Stomach (tissue), 9 donors: Measurements from ENCODE around the gene IGLON5. TPM values are rescaled to one million over a fixed set of nuclear protein-coding genes. Genes with fewer than 3 reads are reported as not detected.

Source experiments
- DNase-seq, 2 donors: peaks; one replicate each; pipeline versions ENCODE4 v3.0.0 to v3.0.0-alpha.2; 2013 to 2019
- H3K27ac ChIP-seq, 5 donors: fragments of 200-600 bp in 4 of 5; sonication (generic) in 4 of 5; one replicate each; pipeline ENCODE4 v1.5.1; 2013 to 2019; ENCODE audit warnings: mild to moderate bottlenecking in 1 of 5, moderate library complexity in 1 of 5
- H3K27me3 ChIP-seq, 3 donors: fragments of 200-600 bp; sonication (generic); one replicate each; pipeline ENCODE4 v1.5.1; 2017 to 2019; ENCODE audit warnings: mixed run types in 1 of 3
- H3K36me3 ChIP-seq, 4 donors: fragments of 200-600 bp; sonication (generic); 1 replicate in 3 of 4; 2 replicates in 1 of 4; pipeline ENCODE4 v1.5.1; 2016 to 2019
- H3K4me1 ChIP-seq, 4 donors: fragments of 200-600 bp; sonication (generic); one replicate each; pipeline ENCODE4 v1.5.1; 2016 to 2019
- H3K4me3 ChIP-seq, 4 donors: fragments of 200-600 bp; sonication (generic) in 3 of 4; one replicate each; pipeline ENCODE4 v1.5.1; 2016 to 2019; ENCODE audit warnings: mild to moderate bottlenecking in 1 of 4
- H3K9me3 ChIP-seq, 4 donors: fragments of 200-600 bp; sonication (generic); one replicate each; pipeline ENCODE4 v1.5.1; 2016 to 2019
- CTCF ChIP-seq, 7 experiments: fragments of 450-650 bp in 4 of 7; fragments of 200-600 bp in 3 of 7; sonication (generic) in 3 of 7; IDR thresholded peaks; one replicate each; pipeline ENCODE4 v1.5.1; 2016 to 2019; ENCODE audit warnings: antibody characterized with exemption in 7 of 7, control low read depth in 2 of 7, mild to moderate bottlenecking in 1 of 7
- EP300 ChIP-seq: sonication (generic); formaldehyde crosslinking; IDR thresholded peaks from one replicate; pipeline ENCODE4 v1.6.1; 2017; ENCODE audit warnings: antibody characterized with exemption
- POLR2A ChIP-seq, 4 donors: fragments of 450-650 bp; IDR thresholded peaks; one replicate each; pipeline ENCODE4 v1.6.1; 2016; ENCODE audit warnings: antibody characterized with exemption in 4 of 4, control low read depth in 2 of 4, mild to moderate bottlenecking in 1 of 4, moderate library complexity in 1 of 4
- POLR2AphosphoS5 ChIP-seq, 3 donors: sonication (generic); formaldehyde crosslinking; IDR thresholded peaks; one replicate each; pipeline ENCODE4 v1.6.1; 2016; ENCODE audit warnings: antibody characterized with exemption in 3 of 3
- WGBS, 5 donors: extraction: QIAGEN DNeasy Blood & Tissue Kit in 3 of 5; methylation state at CpG; one replicate each; pipeline versions ENCODE4 v1.1.5 to v1.1.7; 2013 to 2018; 5-methylcytosine and 5-hydroxymethylcytosine counted together
- intact Hi-C: fragments of 100-400 bp; cut with DNase I; formaldehyde crosslinking; loops from one replicate; pipeline ENCODE4 v1.15.1; 2023; ENCODE audit warnings: low total_unique reads
- polyA plus RNA-seq, 3 donors: library from polyadenylated mRNA; stranded (reverse); fragments of 200-250 nt; gene quantifications; one replicate each; pipeline ENCODE4 v1.2.3, GENCODE V29; 2013
- total RNA-seq, 5 donors: library from RNA; depleted of rRNA; stranded (reverse); fragments of >200 nt; gene quantifications; one replicate each; pipeline versions ENCODE4 v1.1.0 to v1.2.3, GENCODE V29; 2014 to 2016
- donor health status: healthy with polysubstance abuse.
- donor health status: Bipolar disorder and iron deficiency.
- donor health status: healthy.

IGLON5 gene
- total and polyA plus RNA-seq, 8 donors: 0.13 to 0.18 TPM; not detected in 6

GRCh38 chr19:51338563-51339312 lies 27.3 kb downstream of the IGLON5 start:
- H3K27ac ChIP-seq: peak overlapping the region; percentile 16 to 87 (median 80)
- H3K9me3 ChIP-seq: no peaks in the 10 kb centered on the region
- WGBS, 5 donors: 3 to 4% (median 4%) methylated on average over 36 to 43 of the region's 43 CpGs
- TF ChIP-seq CTCF (IDR thresholded peaks at IDR 0.05) (peak in 5 of 7 experiments; percentile 78 to 93 (median 87)), POLR2AphosphoS5 (IDR thresholded peaks at IDR 0.05) (no peak), EP300 (no peak)
- peaks cover 8 to 27% (median 24%) of the 10 kb centered on the region in 4 donors for H3K4me1 ChIP-seq
- peaks cover 0 to 5% (median 0%) of the 10 kb centered on the region in 3 donors for H3K27me3 ChIP-seq
- DNase-seq: peak; percentile 87 to 94
- H3K36me3 ChIP-seq: no peaks in the 10 kb centered on the region
- intact Hi-C loops: loop anchor here (10.0 kb wide), 1 partner anchor 96 kb away; no protein-coding TSS in a partner anchor
- H3K4me3 ChIP-seq: peak overlapping the region; percentile 55 to 83 (median 64)

DNA sequence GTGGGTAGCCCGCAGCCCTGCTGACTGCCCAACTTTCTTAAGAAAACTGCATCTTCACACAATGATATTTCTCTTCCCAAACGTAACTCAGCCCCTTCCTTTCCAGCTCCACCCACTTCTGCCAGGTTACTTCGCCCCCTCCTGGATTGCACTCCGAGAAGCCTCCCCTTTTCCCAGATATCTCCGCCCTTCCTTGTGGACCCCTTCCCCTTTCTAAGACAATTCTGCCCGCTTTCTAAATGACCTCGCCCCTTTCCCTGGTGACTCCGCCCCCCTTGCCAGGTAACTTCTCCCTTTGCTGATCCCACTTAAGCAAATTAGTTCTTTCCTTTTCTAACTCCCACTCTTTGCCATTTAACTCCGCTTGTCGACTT lies 27.9 kb downstream of the IGLON5 start:
- no peak for TF ChIP-seq EP300
- TF ChIP-seq POLR2A (IDR thresholded peaks at IDR 0.05): no peak

GRCh38 chr19:51339687-51340656 lies 28.5 kb downstream of the IGLON5 start:
- H3K4me1 ChIP-seq: peaks cover 8 to 27% (median 24%) of the 10 kb centered on the region in 4 donors
- intact Hi-C loops: loop anchor here (10.0 kb wide), 1 partner anchor 95 kb away; no protein-coding TSS in a partner anchor
- 0 to 6% (median 2%) methylated on average over 25 to 107 of the region's 107 CpGs for WGBS, 5 donors

More for the DNA sequence above, 27.9 kb downstream of the IGLON5 start:
- H3K36me3 ChIP-seq: peaks cover 0 to 5% (median under 1%) of the 10 kb centered on the region in 4 donors
- WGBS, 5 donors: 0 to 2% (median 1%) methylated on average over 10 of the region's 10 CpGs
- peaks cover 8 to 27% (median 24%) of the 10 kb centered on the region in 4 donors for H3K4me1 ChIP-seq
- H3K9me3 ChIP-seq: no peaks in the 10 kb centered on the region
- no peak for DNase-seq
- H3K4me3 ChIP-seq: peak overlapping the region; percentile 55 to 83 (median 64)
- peaks cover 0 to 5% (median 0%) of the 10 kb centered on the region in 3 donors for H3K27me3 ChIP-seq
- intact Hi-C loops: loop anchor here (10.0 kb wide), 1 partner anchor 96 kb away; no protein-coding TSS in a partner anchor
- peak overlapping the region; percentile 16 to 87 (median 80) for H3K27ac ChIP-seq

GRCh38 chr19:51341066-51341465 lies 29.6 kb downstream of the IGLON5 start:
- H3K27ac ChIP-seq: peak overlapping the region in 1 of 5 donors; percentile 87

More at GRCh38 chr19:51339687-51340656, 28.5 kb downstream of the IGLON5 start:
- peaks cover 3 to 12% (median 6%) of the 10 kb centered on the region in 4 donors for H3K36me3 ChIP-seq
- peak; percentile 98 to 99 for DNase-seq
- no peaks in the 10 kb centered on the region for H3K9me3 ChIP-seq
- peaks cover 0 to 5% (median 0%) of the 10 kb centered on the region in 3 donors for H3K27me3 ChIP-seq
- no peak for TF ChIP-seq EP300
- peak; percentile 2 to 81 (median 15) for TF ChIP-seq POLR2AphosphoS5 (IDR thresholded peaks at IDR 0.05)
- peak overlapping the region; percentile 55 to 83 (median 64) for H3K4me3 ChIP-seq
- H3K27ac ChIP-seq: peak overlapping the region; percentile 64 to 87 (median 80)

More at GRCh38 chr19:51341066-51341465, 29.6 kb downstream of the IGLON5 start:
- WGBS, 5 donors: 90 to 95% (median 93%) methylated on average over 10 to 18 of the region's 18 CpGs
- H3K4me1 ChIP-seq: peaks cover 8 to 27% (median 24%) of the 10 kb centered on the region in 4 donors
- intact Hi-C loops: no loop called here
- TF ChIP-seq EP300: no peak
- no peak for TF ChIP-seq POLR2A (IDR thresholded peaks at IDR 0.05)
- no peak for TF ChIP-seq POLR2AphosphoS5 (IDR thresholded peaks at IDR 0.05)
- no peak for TF ChIP-seq CTCF (IDR thresholded peaks at IDR 0.05)
- peaks cover 0 to 5% (median 0%) of the 10 kb centered on the region in 3 donors for H3K27me3 ChIP-seq
- no peak overlapping the region for H3K4me3 ChIP-seq
- peak in 1 of 2 donors; percentile 19 for DNase-seq
- H3K36me3 ChIP-seq: peaks cover 3 to 23% (median 16%) of the 10 kb centered on the region in 4 donors
- H3K9me3 ChIP-seq: no peaks in the 10 kb centered on the region
